Measurements from ENCODE around the gene OSBPL5.

OSBPL5 gene

DNA sequence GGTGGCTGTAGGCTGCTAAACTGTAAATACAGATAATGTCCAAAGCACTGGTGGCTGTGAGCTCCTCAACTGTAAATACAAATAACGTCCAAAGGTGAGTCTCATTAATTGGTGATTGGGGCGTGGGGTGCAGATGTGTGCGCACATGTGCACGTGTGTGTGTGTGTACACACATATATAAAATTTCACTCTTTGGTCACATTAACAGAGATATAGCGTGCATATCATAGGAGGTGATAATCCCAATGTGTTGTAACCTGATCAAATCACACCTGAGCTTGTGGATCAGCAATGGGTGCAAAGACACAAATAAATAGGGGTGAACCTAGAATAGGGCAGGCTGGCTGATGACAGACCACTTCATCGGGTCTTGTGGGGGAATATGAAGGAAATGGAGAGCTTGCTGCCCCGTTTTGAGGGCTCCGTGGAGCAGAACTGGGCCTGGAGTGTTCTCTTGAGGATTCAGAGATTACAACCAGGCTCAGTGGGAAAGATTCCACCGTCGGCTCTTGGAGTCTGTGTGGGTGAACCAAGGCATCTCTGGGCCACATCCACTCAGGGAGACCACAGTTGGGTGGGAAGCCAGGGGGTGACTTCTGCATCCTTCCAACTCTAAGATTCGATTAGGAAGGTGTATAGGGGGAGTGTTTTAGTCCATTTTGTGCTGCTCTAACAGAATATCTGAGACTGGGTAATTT is 24.9 kb upstream of the OSBPL5 start:
- TF ChIP-seq CTCF (IDR thresholded peaks at IDR 0.05; ENCODE audit: insufficient read depth, low read length, missing control alignments), result no peak
- DNase-seq (ENCODE audit: low read depth, low spot score), result no peak
- ChIA-PET CTCF (interaction anchor here (0.7 to 1.5 kb wide), 3 partner anchors 11 to 27 kb away, joined by 3 to 5 read pairs (median 4); no protein-coding TSS in a partner anchor), POLR2A (no interaction called here)
- no peak overlapping the region for H3K4me3 ChIP-seq (ENCODE audit: low read depth, low read length)

- DNase-seq (ENCODE audit: low read depth, low spot score), result no peak
- POLR2A ChIA-PET, result no interaction called here
- CTCF ChIA-PET, result interaction anchor here (0.7 to 1.5 kb wide), 2 partner anchors 15 to 27 kb away, joined by 4 to 5 read pairs; no protein-coding TSS in a partner anchor
- TF ChIP-seq CTCF (IDR thresholded peaks at IDR 0.05; ENCODE audit: insufficient read depth, low read length, missing control alignments), result no peak
- no peak overlapping the region for H3K4me3 ChIP-seq (ENCODE audit: low read depth, low read length)
Observed at GRCh38 chr11:3189196-3189843, 24.2 kb upstream of the OSBPL5 start.

DNA sequence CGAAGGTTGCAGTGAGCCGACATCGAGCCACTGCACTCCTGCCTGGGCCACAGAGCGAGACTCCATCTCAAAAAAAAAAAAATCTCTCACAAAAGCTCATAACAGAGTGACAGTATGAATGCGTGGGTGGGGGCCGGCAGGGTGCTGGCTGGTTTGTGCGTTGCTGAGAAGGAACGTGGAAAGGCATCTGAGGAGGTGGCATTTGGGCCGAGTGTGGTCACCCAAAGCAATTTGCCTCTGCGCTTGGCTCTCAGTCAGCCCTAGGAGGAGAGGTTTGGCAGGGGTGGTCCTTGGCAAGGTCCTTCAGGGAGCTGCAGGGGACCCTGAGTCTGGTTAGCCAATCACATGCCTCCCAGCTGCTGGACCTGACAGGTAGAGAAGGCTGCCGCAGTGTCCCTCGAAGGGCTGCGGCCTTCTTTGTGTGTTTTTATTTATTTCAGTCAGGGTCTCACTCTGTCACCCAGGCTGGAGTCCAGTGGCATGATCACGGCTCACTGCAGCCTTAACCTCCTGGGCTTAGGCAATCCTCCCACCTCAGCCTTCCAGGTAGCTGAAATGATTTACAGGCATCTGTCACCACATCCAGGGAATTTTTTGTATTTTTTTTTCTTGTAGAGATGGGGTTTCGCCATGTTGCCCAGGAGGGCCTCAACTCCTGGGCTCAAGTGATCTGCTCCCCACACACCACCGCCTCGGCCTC is 23.5 kb upstream of the OSBPL5 start:
- POLR2A ChIA-PET, result no interaction called here
- CTCF ChIA-PET, result interaction anchor here (1.1 kb wide), 1 partner anchor 21 kb away, joined by 3 read pairs; no protein-coding TSS in a partner anchor

GRCh38 chr11:3186166-3186953 is 21.2 kb upstream of the OSBPL5 start:
- no peak for DNase-seq (ENCODE audit: low read depth, low spot score)
- ChIA-PET POLR2A (no interaction called here), CTCF (no interaction called here)
- no peak for TF ChIP-seq CTCF (IDR thresholded peaks at IDR 0.05; ENCODE audit: insufficient read depth, low read length, missing control alignments)
- H3K4me3 ChIP-seq (ENCODE audit: low read depth, low read length), result no peak overlapping the region

More for the DNA sequence above, 23.5 kb upstream of the OSBPL5 start:
- no peak for TF ChIP-seq CTCF (IDR thresholded peaks at IDR 0.05; ENCODE audit: insufficient read depth, low read length, missing control alignments)
- no peak overlapping the region for H3K4me3 ChIP-seq (ENCODE audit: low read depth, low read length)
- no peak for DNase-seq (ENCODE audit: low read depth, low spot score)

GRCh38 chr11:3184732-3185347 is 19.7 kb upstream of the OSBPL5 start:
- CTCF ChIA-PET, result no interaction called here
- no peak for DNase-seq (ENCODE audit: low read depth, low spot score)
- TF ChIP-seq CTCF (IDR thresholded peaks at IDR 0.05; ENCODE audit: insufficient read depth, low read length, missing control alignments), result no peak
- H3K4me3 ChIP-seq (ENCODE audit: low read depth, low read length), result no peak overlapping the region
- POLR2A ChIA-PET, result no interaction called here
